ENCODE results near the gene POLN.

GRCh38 chr4:2226261-2226660 is 15.7 kb downstream of the POLN start:
- TF ChIP-seq POLR2AphosphoS5 (IDR thresholded peaks at IDR 0.05; ENCODE audit: borderline replicate concordance, low read depth, low read length) (no peak), EZH2 (IDR thresholded peaks at IDR 0.05) (no peak)

Data from SK-N-MC (cell line).